H1 (cell line): Measurements from ENCODE around the gene NPPA. TPM values are rescaled to one million over a fixed set of nuclear protein-coding genes. Genes with fewer than 3 reads are reported as not detected.

Experiments used
- CTCF ChIA-PET: fragments of 300-600 bp; sonication (Branson Sonifier 250); formaldehyde crosslinking; loops from one replicate; lab custom pipeline; 2021; ENCODE audit not compliant: partially characterized antibody; lab: Charles Lee
- POLR2A ChIA-PET: fragments of 300-600 bp; sonication (Branson Sonifier 250); formaldehyde crosslinking; loops from one replicate; lab custom pipeline; 2021; ENCODE audit warnings: inconsistent platforms; ENCODE audit not compliant: partially characterized antibody; lab: Charles Lee
- DNase-seq, 2 experiments: peaks; one replicate each; pipeline versions ENCODE4 v3.0.0 to v3.0.0-alpha.2; 2010 to 2022; ENCODE audit warnings: low spot score in 2 of 2, low read depth in 1 of 2, mixed read lengths in 1 of 2
- FAIRE-seq: peaks from 2 replicates; lab custom pipeline; 2011; peaks lifted over from hg19 to GRCh38; lab: Jason Lieb, UNC
- H2AFZ ChIP-seq: 2 replicates; pipeline ENCODE4 v1.8.1; 2012; ENCODE audit warnings: low read length, inconsistent platforms
- H2AK5ac ChIP-seq: 2 replicates; pipeline ENCODE4 v1.6.1; 2013; ENCODE audit warnings: low read depth, low read length
- H2BK120ac ChIP-seq: replicated peaks from 2 replicates; pipeline ENCODE3; 2013; ENCODE audit warnings: low read depth, low read length, inconsistent platforms
- H2BK12ac ChIP-seq: 2 replicates; pipeline ENCODE4 v1.6.1; 2013; ENCODE audit warnings: low read depth, low read length
- H2BK15ac ChIP-seq: 2 replicates; pipeline ENCODE4 v1.6.1; 2013; ENCODE audit warnings: low read length
- H2BK20ac ChIP-seq: 2 replicates; pipeline ENCODE4 v1.6.1; 2013; ENCODE audit warnings: low read length
- H2BK5ac ChIP-seq: 2 replicates; pipeline ENCODE4 v1.6.1; 2013; ENCODE audit warnings: low read depth, low read length
- H3K14ac ChIP-seq: 2 replicates; pipeline ENCODE4 v1.6.1; 2013; ENCODE audit warnings: inconsistent platforms; ENCODE audit not compliant: insufficient read length
- H3K18ac ChIP-seq: 2 replicates; pipeline ENCODE4 v1.6.1; 2013; ENCODE audit warnings: low read length; ENCODE audit errors: extremely low read depth
- H3K23ac ChIP-seq: 2 replicates; pipeline ENCODE4 v1.6.1; 2013; ENCODE audit warnings: inconsistent platforms; ENCODE audit not compliant: insufficient read length
- H3K23me2 ChIP-seq: 2 replicates; pipeline ENCODE4 v1.6.1; 2013; ENCODE audit warnings: low read depth, low read length
- H3K27ac ChIP-seq: 2 replicates; pipeline ENCODE4 v1.6.1; 2011; ENCODE audit warnings: low read depth, low read length, inconsistent platforms
- H3K27me3 ChIP-seq, 4 experiments: replicated peaks in 1 of 4; 1 replicate in 1 of 4; 2 replicates in 3 of 4; pipeline versions ENCODE4 v1.6.1 to v1.8.1; 2011 to 2013; ENCODE audit warnings: low read length in 3 of 4, mild to moderate bottlenecking in 3 of 4, inconsistent platforms in 2 of 4, mixed read lengths in 2 of 4, moderate library complexity in 1 of 4; ENCODE audit not compliant: control insufficient read depth in 3 of 4, insufficient read depth in 3 of 4; ENCODE audit errors: extremely low read depth in 1 of 4
- H3K36me3 ChIP-seq, 4 experiments: 2 replicates each; pipeline versions ENCODE4 v1.6.1 to v1.8.1; 2011 to 2013; ENCODE audit warnings: mild to moderate bottlenecking in 4 of 4, low read length in 3 of 4, moderate library complexity in 2 of 4, control low read depth in 1 of 4, inconsistent platforms in 1 of 4; ENCODE audit not compliant: insufficient read depth in 4 of 4, control insufficient read depth in 2 of 4
- H3K4ac ChIP-seq: replicated peaks from 2 replicates; pipeline ENCODE3; 2013; ENCODE audit warnings: low read length, low read depth, mixed read lengths, inconsistent platforms; ENCODE audit not compliant: insufficient read length
- H3K4me1 ChIP-seq, 4 experiments: replicated peaks in 1 of 4; 1 replicate in 1 of 4; 2 replicates in 3 of 4; pipeline versions ENCODE4 v1.6.1 to v1.8.1; 2011 to 2013; ENCODE audit warnings: low read length in 3 of 4, inconsistent platforms in 2 of 4, mixed read lengths in 1 of 4; ENCODE audit not compliant: insufficient read depth in 4 of 4, control insufficient read depth in 3 of 4
- H3K4me2 ChIP-seq, 2 experiments: 2 replicates each; pipeline versions ENCODE4 v1.6.1 to v1.8.1; 2011 to 2013; ENCODE audit warnings: low read depth in 2 of 2, low read length in 2 of 2, control low read depth in 1 of 2, inconsistent platforms in 1 of 2, mild to moderate bottlenecking in 1 of 2; ENCODE audit not compliant: insufficient read depth in 1 of 2
- H3K4me3 ChIP-seq, 4 experiments: fragments of 200-600, 300-600 bp in 1 of 4; sonication (generic), shearing (Covaris generic), sonication (Bioruptor Twin) in 1 of 4; 2 replicates each; pipeline versions ENCODE4 v1.5.1 to v1.8.1; 2011 to 2016; ENCODE audit warnings: low read length in 4 of 4, low read depth in 3 of 4, control low read depth in 2 of 4, inconsistent platforms in 2 of 4, mild to moderate bottlenecking in 2 of 4, mixed read lengths in 1 of 4, moderate library complexity in 1 of 4; ENCODE audit not compliant: insufficient read depth in 2 of 4; ENCODE audit errors: extremely low read depth in 1 of 4
- H3K56ac ChIP-seq: replicated peaks from 2 replicates; pipeline ENCODE3; 2013; ENCODE audit warnings: low read depth, mild to moderate bottlenecking, mixed read lengths, low read length, inconsistent platforms; ENCODE audit not compliant: insufficient read length
- H3K79me1 ChIP-seq: 2 replicates; pipeline ENCODE4 v1.6.1; 2013; ENCODE audit warnings: low read depth, low read length, control low read depth
- H3K79me2 ChIP-seq, 2 experiments: 2 replicates each; pipeline versions ENCODE4 v1.6.1 to v1.8.1; 2012 to 2013; ENCODE audit warnings: low read length in 2 of 2, mild to moderate bottlenecking in 2 of 2, inconsistent platforms in 1 of 2; ENCODE audit not compliant: insufficient read depth in 2 of 2, control insufficient read depth in 1 of 2
- H3K9ac ChIP-seq, 4 experiments: replicated peaks in 1 of 4; 1 replicate in 1 of 4; 2 replicates in 3 of 4; pipeline versions ENCODE4 v1.6.1 to v1.8.1; 2011 to 2013; ENCODE audit warnings: low read depth in 3 of 4, low read length in 3 of 4, control low read depth in 2 of 4, mild to moderate bottlenecking in 2 of 4, moderate library complexity in 2 of 4, inconsistent platforms in 1 of 4; ENCODE audit errors: extremely low read depth in 1 of 4
- H3K9me3 ChIP-seq, 2 experiments: 2 replicates each; pipeline versions ENCODE4 v1.6.1 to v1.8.1; 2012 to 2013; ENCODE audit warnings: mild to moderate bottlenecking in 2 of 2, moderate library complexity in 2 of 2, control low read depth in 1 of 2, inconsistent platforms in 1 of 2, low read depth in 1 of 2, low read length in 1 of 2, mixed read lengths in 1 of 2; ENCODE audit not compliant: insufficient read depth in 2 of 2
- H4K20me1 ChIP-seq, 2 experiments: replicated peaks in 1 of 2; 2 replicates each; pipeline versions ENCODE3 to v1.8.1; 2011 to 2013; ENCODE audit warnings: inconsistent platforms in 2 of 2, low read length in 2 of 2, mild to moderate bottlenecking in 1 of 2; ENCODE audit not compliant: insufficient read depth in 2 of 2, control insufficient read depth in 1 of 2
- H4K5ac ChIP-seq: 2 replicates; pipeline ENCODE4 v1.6.1; 2013; ENCODE audit warnings: low read length, low read depth, mixed read lengths, inconsistent platforms; ENCODE audit not compliant: insufficient read length
- H4K8ac ChIP-seq: 2 replicates; pipeline ENCODE4 v1.8.0; 2013; ENCODE audit warnings: mild to moderate bottlenecking, moderate library complexity, low read length, inconsistent platforms; ENCODE audit not compliant: insufficient read depth; ENCODE audit errors: extremely low read depth
- H4K91ac ChIP-seq: replicated peaks from 2 replicates; pipeline ENCODE3; 2013; ENCODE audit warnings: low read length, mixed read lengths, inconsistent platforms; ENCODE audit not compliant: insufficient read length
- CEBPB ChIP-seq: IDR thresholded peaks from 2 replicates; pipeline ENCODE4 v1.6.1; 2012; ENCODE audit warnings: low read depth, low read length
- HDAC2 ChIP-seq, 2 experiments: fragments of 300-600 bp in 1 of 2; sonication (generic) in 1 of 2; IDR thresholded peaks; 2 replicates each; pipeline ENCODE4 v1.6.1; 2011 to 2012; ENCODE audit warnings: low read depth in 2 of 2, low read length in 2 of 2, mild to moderate bottlenecking in 2 of 2, moderate library complexity in 2 of 2, borderline replicate concordance in 1 of 2, inconsistent platforms in 1 of 2
- JUN ChIP-seq: IDR thresholded peaks from 2 replicates; pipeline ENCODE4 v1.6.1; 2011; ENCODE audit warnings: low read depth, mild to moderate bottlenecking, improper control_type of control experiment, low read length
- RNF2 ChIP-seq: fragments of 200-900, 300-1000 bp; sonication (generic); IDR thresholded peaks from 2 replicates; pipeline ENCODE4 v1.7.1; 2016; ENCODE audit warnings: borderline replicate concordance, low read depth, mild to moderate bottlenecking, antibody characterized with exemption, low read length; ENCODE audit not compliant: poor library complexity, severe bottlenecking; ENCODE audit errors: missing control alignments
- TCF12 ChIP-seq: IDR thresholded peaks from 2 replicates; pipeline ENCODE4 v1.6.1; 2011; ENCODE audit warnings: low read depth, mild to moderate bottlenecking, low read length
- WGBS, 2 experiments: shearing (Covaris generic) in 1 of 2; methylation state at CpG; one replicate each; pipeline versions ENCODE4 v1.1.6 to v1.1.7; 2013 to 2015; ENCODE audit warnings: low lambda C conversion rate in 2 of 2, mixed read lengths in 2 of 2, inconsistent platforms in 1 of 2, low coverage in 1 of 2, missing lambda C conversion rate in 1 of 2; ENCODE audit not compliant: insufficient replicate concordance in 2 of 2, insufficient coverage in 1 of 2, insufficient read length in 1 of 2; ENCODE audit errors: extremely low coverage in 1 of 2, missing lambda C conversion rate in 1 of 2; 5-methylcytosine and 5-hydroxymethylcytosine counted together
- polyA plus RNA-seq, 7 experiments: library from polyadenylated mRNA; depleted of rRNA in 3 of 7; stranded (reverse) in 5 of 7; unstranded in 2 of 7; fragments of >200 nt in 5 of 7; fragments of 200-250 nt in 2 of 7; gene quantifications; 1 replicate in 5 of 7; 2 replicates in 1 of 7; 4 replicates in 1 of 7; pipeline versions ENCODE4 v1.2.1 to v1.2.3, GENCODE V29; 2011 to 2013; ENCODE audit warnings: missing spikeins in 2 of 7, mixed read lengths in 2 of 7
- total RNA-seq: library from RNA; stranded (reverse); fragmentation: NEBNext Ultra II Directional; extraction: Animal tissue kit (Norgen Biotek cat#: 25700); gene quantifications from 2 replicates; pipeline ENCODE4 v1.2.1, GENCODE V29; 2021
- TF ChIP-seq, protein P1 (sequence below), 3 experiments: IDR thresholded peaks; 1 replicate in 2 of 3; 2 replicates in 1 of 3; pipeline versions ENCODE4 v1.5.1 to v1.6.1; 2011; ENCODE audit warnings: low read length in 3 of 3, mild to moderate bottlenecking in 3 of 3, inconsistent platforms in 2 of 3, low read depth in 1 of 3, moderate library complexity in 1 of 3; ENCODE audit not compliant: insufficient read depth in 1 of 3; ENCODE audit errors: control extremely low read depth in 1 of 3

The NPPA gene
- total and polyA plus RNA-seq, 2 of the 8 experiments (the other 6 are each of a cell fraction or from before 2014, with no cell fraction given) = not detected

DNA sequence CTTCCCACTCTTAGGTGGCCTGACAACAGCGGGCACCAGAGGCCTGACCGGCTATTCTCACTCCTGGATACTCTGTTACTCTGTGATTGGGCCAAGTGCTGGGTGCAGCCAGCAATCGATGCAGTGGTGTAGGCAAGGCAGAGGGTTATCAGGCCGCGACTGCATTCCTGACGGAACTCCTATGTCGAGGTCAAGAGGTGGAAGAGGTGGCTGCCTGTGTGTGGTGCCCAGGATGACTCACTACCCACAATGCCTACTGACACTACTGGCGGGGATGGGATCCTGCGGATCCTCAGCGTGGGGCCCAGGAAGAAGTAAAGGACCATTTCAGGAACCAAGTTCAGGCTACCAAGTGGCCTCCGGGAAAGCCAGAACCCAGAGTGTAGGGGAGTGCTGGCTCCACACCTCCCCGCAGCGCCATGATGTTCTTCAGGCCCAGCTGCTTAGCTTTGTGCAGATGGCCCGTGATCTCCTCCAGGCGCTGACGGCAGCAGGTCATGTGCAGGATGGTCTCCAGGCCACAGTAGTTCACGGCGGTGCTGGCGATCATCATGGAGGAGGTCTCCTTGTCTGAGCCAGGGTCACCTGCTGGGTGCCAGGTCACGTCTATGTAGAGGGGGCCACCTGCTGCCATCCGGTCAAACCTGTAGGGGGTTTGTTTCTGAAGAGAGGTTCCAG lies 46.7 kb downstream of the NPPA start:
- Histone ChIP-seq H3K9me3 (no peaks in the 10 kb centered on the region), H3K56ac (no peak overlapping the region), H3K4me3 (no peak overlapping the region), H3K14ac (no peak overlapping the region), H3K4ac (no peak overlapping the region), H3K79me1 (no peaks in the 10 kb centered on the region), H3K23ac (no peak overlapping the region), H2BK15ac (no peak overlapping the region), H2BK12ac (no peak overlapping the region), H3K27ac (no peak overlapping the region), H2BK5ac (no peak overlapping the region), H3K9ac (no peak overlapping the region), H3K27me3 (no peaks in the 10 kb centered on the region), H2BK20ac (no peak overlapping the region), H4K91ac (no peak overlapping the region), H2AFZ (no peak overlapping the region), H3K23me2 (peaks cover 13% of the 10 kb centered on the region), H2AK5ac (no peak overlapping the region), H3K79me2 (peaks cover 0 to 17% of the 10 kb centered on the region in 2 experiments; a peak in 2 of 4 replicates), H3K4me2 (no peak overlapping the region), H3K18ac (no peak overlapping the region), H4K8ac (no peak overlapping the region), H3K36me3 (peaks cover 6 to 14% (median 12%) of the 10 kb centered on the region in 4 experiments; a peak in 7 of 8 replicates), H3K4me1 (peaks cover 11 to 15% (median 13%) of the 10 kb centered on the region in 4 experiments), H4K20me1 (peaks cover 6 to 7% of the 10 kb centered on the region in 2 experiments), H4K5ac (no peak overlapping the region), H2BK120ac (no peak overlapping the region)
- DNase-seq = no peak
- TF ChIP-seq, protein P1, sequence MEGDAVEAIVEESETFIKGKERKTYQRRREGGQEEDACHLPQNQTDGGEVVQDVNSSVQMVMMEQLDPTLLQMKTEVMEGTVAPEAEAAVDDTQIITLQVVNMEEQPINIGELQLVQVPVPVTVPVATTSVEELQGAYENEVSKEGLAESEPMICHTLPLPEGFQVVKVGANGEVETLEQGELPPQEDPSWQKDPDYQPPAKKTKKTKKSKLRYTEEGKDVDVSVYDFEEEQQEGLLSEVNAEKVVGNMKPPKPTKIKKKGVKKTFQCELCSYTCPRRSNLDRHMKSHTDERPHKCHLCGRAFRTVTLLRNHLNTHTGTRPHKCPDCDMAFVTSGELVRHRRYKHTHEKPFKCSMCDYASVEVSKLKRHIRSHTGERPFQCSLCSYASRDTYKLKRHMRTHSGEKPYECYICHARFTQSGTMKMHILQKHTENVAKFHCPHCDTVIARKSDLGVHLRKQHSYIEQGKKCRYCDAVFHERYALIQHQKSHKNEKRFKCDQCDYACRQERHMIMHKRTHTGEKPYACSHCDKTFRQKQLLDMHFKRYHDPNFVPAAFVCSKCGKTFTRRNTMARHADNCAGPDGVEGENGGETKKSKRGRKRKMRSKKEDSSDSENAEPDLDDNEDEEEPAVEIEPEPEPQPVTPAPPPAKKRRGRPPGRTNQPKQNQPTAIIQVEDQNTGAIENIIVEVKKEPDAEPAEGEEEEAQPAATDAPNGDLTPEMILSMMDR (IDR thresholded peaks at IDR 0.05; ENCODE audit: control extremely low read depth in 1 of 3, insufficient read depth in 1 of 3, low read depth in 1 of 3, low read length in 3 of 3) = no peak
- TF ChIP-seq JUN (no peak), RNF2 (no peak), CEBPB (no peak), TCF12 (no peak), HDAC2 (IDR thresholded peaks at IDR 0.05; ENCODE audit: borderline replicate concordance in 1 of 2, low read depth in 2 of 2, low read length in 2 of 2) (no peak)
- CTCF ChIA-PET = interaction anchor here (4.2 kb wide), 1 partner anchor 14 kb away, joined by 49 read pairs; no protein-coding TSS in a partner anchor
- 90% methylated on average over 20 of the region's 21 CpGs; no CpG with 5 or more reads in 1 of the 2 experiments for WGBS, 2 experiments
- FAIRE-seq = no peak
- POLR2A ChIA-PET = interaction anchor here (1.3 kb wide), 1 partner anchor 15 kb away, joined by 3 read pairs; no protein-coding TSS in a partner anchor
